Cardiac fibroblast (primary cell): Measurements from ENCODE around the gene CENPA.

Experiments used
- DNase-seq, 2 donors: peaks; one replicate each; pipeline versions ENCODE4 v3.0.0 to v3.0.0-alpha.2; 2010; ENCODE audit warnings: low read depth in 2 of 2
- H3K4me3 ChIP-seq, 2 donors: replicated peaks in 1 of 2; 1 replicate in 1 of 2; 2 replicates in 1 of 2; pipeline ENCODE4 v1.5.1; 2011; ENCODE audit warnings: low read depth in 2 of 2, low read length in 2 of 2, mild to moderate bottlenecking in 2 of 2, moderate library complexity in 1 of 2
- CTCF ChIP-seq: IDR thresholded peaks from one replicate; pipeline ENCODE4 v1.5.1; 2011; ENCODE audit warnings: low read depth, mild to moderate bottlenecking, low read length, inconsistent platforms

Gene CENPA

DNA sequence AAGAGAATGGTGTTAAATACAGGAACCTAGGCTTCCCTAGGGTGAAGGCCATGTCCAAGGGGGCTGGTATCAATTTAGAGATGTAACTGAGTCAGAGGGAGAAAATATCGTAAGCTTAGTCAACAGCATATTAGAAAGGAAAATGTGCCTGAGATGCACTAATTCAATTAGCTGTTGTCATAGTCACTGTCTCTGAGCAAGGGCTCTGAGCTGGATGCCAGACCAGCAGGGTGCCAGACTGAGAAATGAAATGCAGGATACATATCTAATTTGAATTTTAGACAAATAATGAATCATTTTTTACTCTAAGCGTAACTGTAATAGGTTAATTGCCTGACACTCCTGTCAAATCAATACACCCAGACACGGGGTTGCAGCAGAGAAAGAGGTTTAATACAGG, 33.2 kb upstream of the CENPA start:
- H3K4me3 ChIP-seq = no peak overlapping the region
- DNase-seq = no peak
- TF ChIP-seq CTCF = no peak

DNA sequence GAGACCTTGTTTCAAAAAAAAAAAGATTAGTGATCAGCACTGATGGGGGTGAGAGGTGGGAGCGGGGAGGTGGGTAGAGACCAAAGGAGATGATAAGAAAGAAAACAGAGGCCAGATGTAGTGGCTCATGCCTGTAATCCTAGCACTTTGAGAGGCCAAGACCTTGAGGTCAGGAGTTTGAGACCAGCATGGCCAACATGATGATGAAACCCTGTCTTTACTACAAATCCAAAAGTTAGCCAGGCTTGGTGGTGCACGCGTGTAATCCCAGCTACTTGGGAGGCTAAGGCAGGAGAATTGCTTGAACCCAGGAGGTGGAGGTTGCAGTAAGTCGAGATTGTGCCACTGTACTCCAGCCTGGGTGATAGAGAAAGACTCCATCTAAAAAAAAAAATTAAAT, 31.3 kb upstream of the CENPA start:
- DNase-seq = no peak
- no peak overlapping the region for H3K4me3 ChIP-seq
- TF ChIP-seq CTCF = no peak

GRCh38 chr2:26754972-26755670, 30.7 kb upstream of the CENPA start:
- no peak overlapping the region for H3K4me3 ChIP-seq
- no peak for TF ChIP-seq CTCF
- DNase-seq = no peak

DNA sequence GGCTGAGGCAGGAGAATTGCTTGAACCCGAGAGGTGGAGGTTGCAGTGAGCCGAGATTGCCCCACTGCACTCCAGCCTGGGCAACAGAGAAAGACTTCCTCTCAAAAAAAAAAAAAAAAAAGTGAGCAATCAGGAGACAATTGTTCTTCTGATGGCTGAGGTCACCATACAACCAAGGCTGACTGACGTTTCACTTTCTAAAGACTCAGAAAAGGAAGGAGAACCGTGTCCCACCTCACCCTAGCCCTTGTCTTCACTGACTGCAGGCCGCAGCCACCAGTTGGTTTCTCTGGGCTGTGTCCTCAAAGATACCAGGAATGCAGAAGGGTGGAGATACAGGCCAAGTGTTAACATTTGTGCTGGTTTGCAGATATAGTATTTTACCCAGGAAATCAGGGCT, 29.5 kb upstream of the CENPA start:
- no peak overlapping the region for H3K4me3 ChIP-seq
- DNase-seq = peak in 1 of 2 donors; percentile 41
- TF ChIP-seq CTCF = no peak

GRCh38 chr2:26757873-26758789, 27.7 kb upstream of the CENPA start:
- peak; percentile 99 to 100 for DNase-seq
- H3K4me3 ChIP-seq = no peak overlapping the region
- TF ChIP-seq CTCF = no peak

DNA sequence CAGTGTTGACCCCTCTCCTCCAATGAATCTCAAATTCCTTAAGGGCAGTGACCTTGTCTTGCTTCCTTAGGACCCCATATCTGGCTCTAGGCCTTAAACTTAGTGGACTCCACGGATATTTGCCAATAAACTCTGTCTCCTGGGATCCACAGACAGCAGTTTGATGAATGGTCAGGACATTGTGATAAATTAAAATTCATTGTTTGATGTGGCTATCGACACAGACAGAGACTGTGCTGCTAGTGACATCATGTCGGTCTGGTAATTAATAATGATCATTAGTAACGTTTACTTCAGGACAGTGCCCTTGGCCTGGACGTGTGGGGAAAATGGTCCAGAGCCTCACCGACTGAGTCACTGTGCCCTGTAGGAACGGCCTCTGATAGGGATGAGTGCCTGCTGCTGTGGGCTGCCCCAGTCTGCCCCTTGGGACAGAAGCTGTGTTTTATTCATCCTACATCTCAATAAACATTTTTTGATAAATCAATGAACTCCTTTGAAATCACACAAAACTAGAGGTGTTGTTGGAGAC, 27.0 kb upstream of the CENPA start:
- H3K4me3 ChIP-seq = no peak overlapping the region

More for the DNA sequence above, 27.0 kb upstream of the CENPA start:
- DNase-seq = peak in 1 of 2 donors; percentile 43
- TF ChIP-seq CTCF = no peak
